ENCODE data around the gene NACC1. TPM values are rescaled to one million over a fixed set of nuclear protein-coding genes. Genes with fewer than 3 reads are reported as not detected.

The NACC1 gene
- total and polyA plus RNA-seq, 2 donors (not counting 3 experiments of a cell fraction or from before 2014, with no cell fraction given): 97.6 to 120 TPM

GRCh38 chr19:13090511-13091231 is 27.4 kb upstream of the NACC1 start:
- FAIRE-seq (no peak), DNase-seq (ENCODE audit: low read depth, low spot score) (no peak)
- no peaks in the 10 kb centered on the region for H3K79me2 ChIP-seq (ENCODE audit: control insufficient read depth, insufficient read depth, low read length)
- dilution Hi-C loops (cut with MboI; ENCODE audit: extremely low pct_ligation_motif_present, low sequenced_read_pairs): no loop called here
- H4K20me1 ChIP-seq (replicated peaks; ENCODE audit: control insufficient read depth, extremely low read depth, insufficient read depth, low read length): no peaks in the 10 kb centered on the region
- H3K27me3 ChIP-seq (ENCODE audit: control insufficient read depth in 2 of 2, insufficient read depth in 2 of 2, low read length in 2 of 2): no peaks in the 10 kb centered on the region
- no peaks in the 10 kb centered on the region for H3K36me3 ChIP-seq (ENCODE audit: control insufficient read depth in 2 of 2, extremely low read depth in 1 of 2, insufficient read depth in 2 of 2, low read length in 2 of 2)
- BruUV-seq (replicated peaks): no TSS peak
- peaks cover 26% of the 10 kb centered on the region for H3K4me1 ChIP-seq (ENCODE audit: control insufficient read depth, extremely low read depth, insufficient read depth, low read length)
- intact Hi-C loops (cut with micrococcal nuclease): loop anchor here (5.0 kb wide), 2 partner anchors 38 to 58 kb away; no protein-coding TSS in a partner anchor
- peak overlapping the region; percentile 13 for H3K9ac ChIP-seq (replicated peaks; ENCODE audit: extremely low read depth, insufficient read depth, low read length)
- H3K9me1 ChIP-seq (replicated peaks; ENCODE audit: control insufficient read depth, extremely low read depth, insufficient read depth, low read length): no peaks in the 10 kb centered on the region
- H3K4me2 ChIP-seq (ENCODE audit: insufficient read depth, low read length): no peak overlapping the region
- no peaks in the 10 kb centered on the region for H3K9me3 ChIP-seq (replicated peaks; ENCODE audit: control insufficient read depth, insufficient read depth, low read length)
- no peak overlapping the region for H3K27ac ChIP-seq (ENCODE audit: insufficient read depth, low read depth, low read length)
- no peak for TF ChIP-seq GATA2 (IDR thresholded peaks at IDR 0.05; ENCODE audit: insufficient read depth, insufficient read length, low read depth, low read length)
- no peak overlapping the region for H3K4me3 ChIP-seq (replicated peaks in 1 of 3; ENCODE audit: insufficient read depth in 1 of 3, low read depth in 1 of 3, low read length in 3 of 3)
- H2AFZ ChIP-seq (ENCODE audit: low read depth, low read length): no peak overlapping the region
- ChIA-PET POLR2A (interaction anchor here (0.5 kb wide), 1 partner anchor 398 kb away, joined by 3 read pairs; no protein-coding TSS in a partner anchor), CTCF (interaction anchor here (0.8 to 8.5 kb wide), 6 partner anchors 11 to 125 kb away, joined by 3 to 543 read pairs (median 10); no protein-coding TSS in a partner anchor)

DNA sequence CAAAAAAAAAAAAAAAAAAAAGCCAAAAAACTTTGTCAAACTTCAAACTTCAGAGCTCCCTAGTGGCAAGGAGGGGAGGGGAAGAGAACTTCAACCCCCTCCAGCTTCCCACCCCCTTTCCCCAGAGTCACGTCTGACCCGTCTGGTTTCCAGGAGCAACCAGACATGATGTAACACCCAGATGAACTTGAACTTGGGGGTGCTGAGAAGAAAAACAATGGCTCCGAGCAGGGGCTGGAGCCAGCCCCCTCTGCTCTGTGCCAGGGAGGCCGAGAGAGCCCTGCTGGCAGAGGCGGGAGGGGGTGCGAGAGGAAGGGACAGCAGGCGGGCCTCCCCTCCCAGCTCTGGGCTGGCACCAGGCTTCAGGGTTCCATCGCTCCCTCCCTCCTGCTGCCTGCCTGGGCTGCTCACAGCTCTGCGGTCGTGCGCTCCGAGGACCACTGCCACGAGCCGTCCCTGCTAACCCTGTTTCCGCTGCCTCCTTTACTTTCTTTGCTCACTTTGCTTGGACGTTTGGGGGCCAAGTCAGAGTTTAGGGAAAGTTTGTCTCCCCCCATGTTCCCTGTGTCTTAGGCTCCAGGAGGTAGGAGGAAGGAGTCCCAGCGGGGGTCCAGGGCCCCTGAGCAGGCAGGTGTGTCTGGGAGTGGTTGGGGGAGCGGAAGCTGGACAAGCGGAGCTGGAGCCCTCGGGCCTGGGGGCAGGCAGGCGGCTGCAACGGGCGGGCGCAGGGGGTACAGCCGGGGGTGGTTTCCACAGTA is 26.5 kb upstream of the NACC1 start:
- peak overlapping the region; percentile 29 for H2AFZ ChIP-seq (ENCODE audit: low read depth, low read length)
- intact Hi-C loops (cut with micrococcal nuclease) (loop anchor here (5.0 kb wide), 2 partner anchors 39 to 59 kb away; no protein-coding TSS in a partner anchor), dilution Hi-C loops (cut with MboI; ENCODE audit: extremely low pct_ligation_motif_present, low sequenced_read_pairs) (no loop called here)
- no peak for FAIRE-seq
- H4K20me1 ChIP-seq (replicated peaks; ENCODE audit: control insufficient read depth, extremely low read depth, insufficient read depth, low read length): no peaks in the 10 kb centered on the region
- peak; percentile 93 for DNase-seq (ENCODE audit: low read depth, low spot score)
- peak overlapping the region; percentile 22 for H3K9ac ChIP-seq (replicated peaks; ENCODE audit: extremely low read depth, insufficient read depth, low read length)
- CTCF ChIA-PET: interaction anchor here (0.6 to 8.5 kb wide), 8 partner anchors 10 to 126 kb away, joined by 3 to 543 read pairs (median 8); no protein-coding TSS in a partner anchor
- H3K4me2 ChIP-seq (ENCODE audit: insufficient read depth, low read length): no peak overlapping the region
- no peak overlapping the region for H3K4me3 ChIP-seq (replicated peaks in 1 of 3; ENCODE audit: insufficient read depth in 1 of 3, low read depth in 1 of 3, low read length in 3 of 3)
- TF ChIP-seq GATA2 (IDR thresholded peaks at IDR 0.05; ENCODE audit: insufficient read depth, insufficient read length, low read depth, low read length) (no peak), MAX (IDR thresholded peaks at IDR 0.05; ENCODE audit: insufficient read depth, insufficient read length) (no peak), MYC (IDR thresholded peaks at IDR 0.05; ENCODE audit: low read depth, low read length) (no peak), EZH2 (IDR thresholded peaks at IDR 0.05; ENCODE audit: borderline replicate concordance, low read depth, low read length, severe bottlenecking) (no peak), JUN (IDR thresholded peaks at IDR 0.05; ENCODE audit: borderline replicate concordance, insufficient read depth, insufficient read length, low read depth) (no peak), FOS (IDR thresholded peaks at IDR 0.05; ENCODE audit: borderline replicate concordance, insufficient read depth, low read length) (no peak), POLR2AphosphoS5 (IDR thresholded peaks at IDR 0.05; ENCODE audit: insufficient read depth, low read depth, low read length) (peak; percentile 22)
- TF ChIP-seq, protein P1, sequence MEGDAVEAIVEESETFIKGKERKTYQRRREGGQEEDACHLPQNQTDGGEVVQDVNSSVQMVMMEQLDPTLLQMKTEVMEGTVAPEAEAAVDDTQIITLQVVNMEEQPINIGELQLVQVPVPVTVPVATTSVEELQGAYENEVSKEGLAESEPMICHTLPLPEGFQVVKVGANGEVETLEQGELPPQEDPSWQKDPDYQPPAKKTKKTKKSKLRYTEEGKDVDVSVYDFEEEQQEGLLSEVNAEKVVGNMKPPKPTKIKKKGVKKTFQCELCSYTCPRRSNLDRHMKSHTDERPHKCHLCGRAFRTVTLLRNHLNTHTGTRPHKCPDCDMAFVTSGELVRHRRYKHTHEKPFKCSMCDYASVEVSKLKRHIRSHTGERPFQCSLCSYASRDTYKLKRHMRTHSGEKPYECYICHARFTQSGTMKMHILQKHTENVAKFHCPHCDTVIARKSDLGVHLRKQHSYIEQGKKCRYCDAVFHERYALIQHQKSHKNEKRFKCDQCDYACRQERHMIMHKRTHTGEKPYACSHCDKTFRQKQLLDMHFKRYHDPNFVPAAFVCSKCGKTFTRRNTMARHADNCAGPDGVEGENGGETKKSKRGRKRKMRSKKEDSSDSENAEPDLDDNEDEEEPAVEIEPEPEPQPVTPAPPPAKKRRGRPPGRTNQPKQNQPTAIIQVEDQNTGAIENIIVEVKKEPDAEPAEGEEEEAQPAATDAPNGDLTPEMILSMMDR (IDR thresholded peaks at IDR 0.05; ENCODE audit: extremely low read depth in 1 of 2, insufficient read depth in 1 of 2, low read depth in 1 of 2, low read length in 2 of 2): no peak
- no peaks in the 10 kb centered on the region for H3K79me2 ChIP-seq (ENCODE audit: control insufficient read depth, insufficient read depth, low read length)
- no peaks in the 10 kb centered on the region for H3K9me1 ChIP-seq (replicated peaks; ENCODE audit: control insufficient read depth, extremely low read depth, insufficient read depth, low read length)
- H3K9me3 ChIP-seq (replicated peaks; ENCODE audit: control insufficient read depth, insufficient read depth, low read length): no peaks in the 10 kb centered on the region
- H3K36me3 ChIP-seq (ENCODE audit: control insufficient read depth in 2 of 2, extremely low read depth in 1 of 2, insufficient read depth in 2 of 2, low read length in 2 of 2): no peaks in the 10 kb centered on the region
- peaks cover 31% of the 10 kb centered on the region for H3K4me1 ChIP-seq (ENCODE audit: control insufficient read depth, extremely low read depth, insufficient read depth, low read length)
- H3K27me3 ChIP-seq (ENCODE audit: control insufficient read depth in 2 of 2, insufficient read depth in 2 of 2, low read length in 2 of 2): no peaks in the 10 kb centered on the region
- peak overlapping the region; percentile 28 for H3K27ac ChIP-seq (ENCODE audit: insufficient read depth, low read depth, low read length)
- no TSS peak for BruUV-seq (replicated peaks)
- POLR2A ChIA-PET: interaction anchor here (0.7 kb wide), 1 partner anchor 126 kb away, joined by 3 read pairs; no protein-coding TSS in a partner anchor
